Endodermal cell (in vitro differentiated cells): Measurements from ENCODE around the gene FGFRL1. TPM values are rescaled to one million over a fixed set of nuclear protein-coding genes. Genes with fewer than 3 reads are reported as not detected.

ENCODE experiments used
- DNase-seq: peaks from one replicate; pipeline ENCODE4 v3.0.0-alpha.2; 2017
- H3K27ac ChIP-seq: 2 replicates; pipeline ENCODE4 v1.5.1; 2013; ENCODE audit warnings: mild to moderate bottlenecking, low read depth, low read length, moderate library complexity
- H3K27me3 ChIP-seq: 2 replicates; pipeline ENCODE4 v1.6.1; 2013; ENCODE audit warnings: mild to moderate bottlenecking, low read length, moderate library complexity; ENCODE audit not compliant: insufficient read depth, control insufficient read depth, poor library complexity, severe bottlenecking
- H3K36me3 ChIP-seq: 2 replicates; pipeline ENCODE4 v1.7.0; 2013; ENCODE audit warnings: mild to moderate bottlenecking, low read length, moderate library complexity; ENCODE audit not compliant: control insufficient read depth, insufficient read depth
- H3K4me1 ChIP-seq: one replicate; pipeline ENCODE4 v1.7.0; 2013; ENCODE audit warnings: low read length; ENCODE audit not compliant: control insufficient read depth, insufficient read depth
- H3K4me3 ChIP-seq: 2 replicates; pipeline ENCODE4 v1.5.1; 2013; ENCODE audit warnings: mild to moderate bottlenecking, low read length, moderate library complexity
- H3K9ac ChIP-seq: 2 replicates; pipeline ENCODE4 v1.6.1; 2013; ENCODE audit warnings: mild to moderate bottlenecking, low read length, moderate library complexity; ENCODE audit not compliant: poor library complexity, severe bottlenecking; ENCODE audit errors: extremely low read depth
- H3K9me3 ChIP-seq: 2 replicates; pipeline ENCODE4 v1.6.1; 2013; ENCODE audit warnings: mild to moderate bottlenecking, low read length, moderate library complexity; ENCODE audit not compliant: control insufficient read depth
- H3K27ac Mint-ChIP-seq: 2 replicates; pipeline ENCODE4 v1.8.0; 2020; ENCODE audit warnings: mixed read lengths
- H3K27me3 Mint-ChIP-seq: 2 replicates; pipeline ENCODE4 v1.8.0; 2021; ENCODE audit warnings: mild to moderate bottlenecking, mixed read lengths; ENCODE audit not compliant: insufficient read depth
- H3K36me3 Mint-ChIP-seq: 2 replicates; pipeline ENCODE4 v1.8.0; 2020; ENCODE audit warnings: low read depth, mixed read lengths
- H3K4me1 Mint-ChIP-seq: 2 replicates; pipeline ENCODE4 v1.8.0; 2020; ENCODE audit warnings: mixed read lengths
- H3K4me3 Mint-ChIP-seq: 2 replicates; pipeline ENCODE4 v1.8.0; 2020; ENCODE audit warnings: mild to moderate bottlenecking, moderate library complexity, mixed read lengths
- H3K9me3 Mint-ChIP-seq: 2 replicates; pipeline ENCODE4 v1.8.0; 2020; ENCODE audit warnings: mild to moderate bottlenecking, mixed read lengths
- WGBS, 2 experiments: methylation state at CpG; one replicate each; pipeline versions ENCODE4 v1.1.5 to v1.1.7; 2013; ENCODE audit warnings: missing lambda C conversion rate in 2 of 2, mixed read lengths in 1 of 2; ENCODE audit not compliant: insufficient coverage in 1 of 2, insufficient read length in 1 of 2; 5-methylcytosine and 5-hydroxymethylcytosine counted together
- total RNA-seq, 2 donors: library from RNA; stranded (reverse); fragmentation: NEBNext Ultra II Directional in 1 of 2; extraction: Animal tissue kit (Norgen Biotek cat#: 25700) in 1 of 2; gene quantifications; 2 replicates in 1 of 2; 3 replicates in 1 of 2; pipeline ENCODE4 v1.2.1, GENCODE V29; 2021
- TF ChIP-seq, protein P1 (sequence below): fragments of 200-600 bp; sonication (generic); conservative IDR thresholded peaks from 2 replicates; pipeline ENCODE4 v1.5.0; 2021; ENCODE audit warnings: antibody characterized with exemption, mild to moderate bottlenecking

FGFRL1 gene
- total RNA-seq, 2 donors from 2014 or later = 51.0 to 93.3 TPM

DNA sequence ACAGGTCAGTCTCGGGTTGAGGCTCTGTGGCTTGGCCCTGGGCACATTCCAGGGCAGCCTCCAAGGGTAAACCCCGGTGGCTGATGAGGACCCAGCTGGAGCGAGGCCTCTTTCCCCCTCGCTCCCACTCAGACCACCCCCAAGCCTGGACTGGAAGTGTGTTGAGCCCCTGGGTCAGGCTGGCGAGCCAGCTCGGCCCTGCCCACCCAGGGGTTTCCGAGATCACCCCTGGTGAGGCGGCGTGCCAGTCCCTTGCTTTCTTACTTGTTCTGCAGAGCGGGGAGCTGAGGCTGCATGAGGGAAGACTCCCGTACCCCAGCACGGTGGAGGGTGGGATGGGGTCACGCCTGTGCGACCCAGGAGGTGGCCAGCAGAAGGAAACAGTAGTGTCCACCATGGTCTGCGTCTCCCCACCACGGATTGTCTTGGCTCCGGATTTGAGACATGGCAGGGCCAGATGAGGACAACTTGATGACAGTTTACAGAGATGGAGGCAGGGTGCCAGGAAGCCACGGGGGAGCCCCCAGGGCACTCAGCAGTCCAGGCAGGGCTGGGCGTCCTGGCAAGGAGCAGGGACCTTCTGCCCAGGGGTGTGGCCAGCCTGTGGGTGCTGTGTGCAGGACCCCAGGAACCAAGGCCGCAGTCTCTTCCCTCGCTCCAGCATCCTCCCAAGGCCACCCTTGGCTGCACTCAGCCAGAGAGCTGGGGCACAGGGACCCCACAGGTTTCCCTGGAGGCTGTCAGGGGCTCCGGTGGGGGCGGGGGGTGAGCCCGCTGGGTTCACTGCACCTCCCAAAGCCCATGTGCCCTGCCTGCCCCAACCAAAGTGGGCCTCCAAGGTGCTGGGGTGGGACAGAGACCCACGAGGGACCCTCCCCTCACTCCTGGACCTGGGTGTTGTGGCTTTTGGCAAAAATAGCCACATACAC lies 6.6 kb upstream of the FGFRL1 start:
- Histone ChIP-seq H3K9ac (no peak overlapping the region), H3K4me1 (no peaks in the 10 kb centered on the region), H3K27ac (no peak overlapping the region), H3K4me3 (no peak overlapping the region), H3K9me3 (peaks cover 10% of the 10 kb centered on the region), H3K27me3 (peaks cover 96% of the 10 kb centered on the region), H3K36me3 (no peaks in the 10 kb centered on the region)
- H3K9me3 Mint-ChIP-seq = peaks cover 16% of the 10 kb centered on the region
- TF ChIP-seq, protein P1, sequence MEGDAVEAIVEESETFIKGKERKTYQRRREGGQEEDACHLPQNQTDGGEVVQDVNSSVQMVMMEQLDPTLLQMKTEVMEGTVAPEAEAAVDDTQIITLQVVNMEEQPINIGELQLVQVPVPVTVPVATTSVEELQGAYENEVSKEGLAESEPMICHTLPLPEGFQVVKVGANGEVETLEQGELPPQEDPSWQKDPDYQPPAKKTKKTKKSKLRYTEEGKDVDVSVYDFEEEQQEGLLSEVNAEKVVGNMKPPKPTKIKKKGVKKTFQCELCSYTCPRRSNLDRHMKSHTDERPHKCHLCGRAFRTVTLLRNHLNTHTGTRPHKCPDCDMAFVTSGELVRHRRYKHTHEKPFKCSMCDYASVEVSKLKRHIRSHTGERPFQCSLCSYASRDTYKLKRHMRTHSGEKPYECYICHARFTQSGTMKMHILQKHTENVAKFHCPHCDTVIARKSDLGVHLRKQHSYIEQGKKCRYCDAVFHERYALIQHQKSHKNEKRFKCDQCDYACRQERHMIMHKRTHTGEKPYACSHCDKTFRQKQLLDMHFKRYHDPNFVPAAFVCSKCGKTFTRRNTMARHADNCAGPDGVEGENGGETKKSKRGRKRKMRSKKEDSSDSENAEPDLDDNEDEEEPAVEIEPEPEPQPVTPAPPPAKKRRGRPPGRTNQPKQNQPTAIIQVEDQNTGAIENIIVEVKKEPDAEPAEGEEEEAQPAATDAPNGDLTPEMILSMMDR = no peak
- WGBS, 2 experiments = 87 to 89% methylated on average over 18 to 25 of the region's 25 CpGs
- no peaks in the 10 kb centered on the region for H3K36me3 Mint-ChIP-seq
- no peak overlapping the region for H3K27ac Mint-ChIP-seq
- H3K27me3 Mint-ChIP-seq = peaks cover 82% of the 10 kb centered on the region
- no peak overlapping the region for H3K4me3 Mint-ChIP-seq
- peaks cover 4% of the 10 kb centered on the region for H3K4me1 Mint-ChIP-seq
- DNase-seq = no peak

DNA sequence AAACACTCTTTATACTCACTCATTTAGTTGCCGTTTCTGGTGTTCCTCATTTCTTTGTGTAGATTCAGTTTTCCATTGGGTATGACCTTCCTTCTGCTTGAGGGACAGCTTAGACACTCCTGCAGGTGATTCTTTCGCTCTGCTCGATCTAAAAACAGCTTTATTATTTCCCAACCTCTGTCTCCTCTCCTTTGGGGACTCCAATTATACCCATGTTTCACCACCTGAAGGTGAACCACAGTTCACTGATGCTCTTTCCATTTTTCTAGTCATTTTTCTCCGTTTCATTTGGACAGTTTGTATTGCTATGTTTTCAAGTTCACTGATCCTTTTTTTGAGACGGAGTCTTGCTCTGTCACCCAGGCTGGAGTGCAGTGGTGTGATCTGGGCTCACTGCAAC lies 4.6 kb upstream of the FGFRL1 start:
- H3K9me3 Mint-ChIP-seq = peaks cover 16% of the 10 kb centered on the region
- Histone ChIP-seq H3K36me3 (no peaks in the 10 kb centered on the region), H3K9ac (no peak overlapping the region), H3K4me3 (no peak overlapping the region), H3K27ac (no peak overlapping the region), H3K9me3 (peaks cover 10% of the 10 kb centered on the region), H3K27me3 (peaks cover 89% of the 10 kb centered on the region), H3K4me1 (peaks cover 3% of the 10 kb centered on the region)
- H3K4me1 Mint-ChIP-seq = peaks cover 8% of the 10 kb centered on the region
- H3K27me3 Mint-ChIP-seq = peaks cover 72% of the 10 kb centered on the region
- H3K27ac Mint-ChIP-seq = no peak overlapping the region
- no peak overlapping the region for H3K4me3 Mint-ChIP-seq
- DNase-seq = no peak
- TF ChIP-seq, protein P1 = no peak
- 85 to 90% methylated on average over 5 of the region's 5 CpGs for WGBS, 2 experiments
- no peaks in the 10 kb centered on the region for H3K36me3 Mint-ChIP-seq

DNA sequence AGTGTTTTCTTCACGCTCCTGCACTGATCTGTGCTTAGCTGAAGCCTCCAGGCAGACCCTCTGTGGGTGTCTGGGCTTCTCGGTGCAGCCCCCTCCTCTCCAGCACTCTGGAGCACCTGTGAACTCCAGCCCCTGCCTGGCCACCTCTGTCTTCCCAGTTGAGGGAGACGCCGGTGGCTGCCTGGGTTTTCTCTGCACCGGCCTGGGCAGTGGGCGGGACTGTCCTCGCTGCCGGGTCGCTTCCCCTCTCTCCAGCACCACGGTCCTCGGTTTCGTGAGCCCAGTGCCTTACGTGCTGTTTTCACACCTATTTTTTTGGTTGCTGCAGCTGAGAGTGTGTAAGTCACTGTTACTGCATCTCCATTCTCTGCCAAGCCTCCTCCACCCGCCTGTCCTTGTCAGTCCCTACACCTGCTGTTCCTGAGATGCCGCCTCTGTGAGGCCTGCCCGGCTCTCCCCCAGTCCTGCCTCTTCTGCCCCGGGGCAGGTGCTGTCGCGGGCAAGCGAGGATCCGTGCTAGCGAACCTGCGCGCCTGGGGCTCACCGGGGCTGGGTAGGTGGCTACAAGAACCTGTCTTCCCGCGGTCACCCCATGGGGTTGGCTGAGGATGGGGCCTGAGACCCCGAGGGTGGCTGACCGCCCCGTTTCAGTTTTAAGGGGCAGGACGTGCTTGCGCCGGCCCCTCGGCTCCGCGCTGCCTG lies 2.4 kb upstream of the FGFRL1 start:
- no peak overlapping the region for H3K27ac ChIP-seq
- H3K4me1 ChIP-seq = peaks cover 3% of the 10 kb centered on the region
- Mint-ChIP-seq H3K4me3 (peak overlapping the region; percentile 47), H3K9me3 (peaks cover 16% of the 10 kb centered on the region), H3K27ac (no peak overlapping the region), H3K36me3 (peaks cover 5% of the 10 kb centered on the region), H3K27me3 (peaks cover 60% of the 10 kb centered on the region), H3K4me1 (peaks cover 6% of the 10 kb centered on the region)
- H3K4me3 ChIP-seq = peak overlapping the region; percentile 73
- DNase-seq = peak; percentile 79
- peaks cover 4% of the 10 kb centered on the region for H3K36me3 ChIP-seq
- 9 to 12% methylated on average over 23 to 36 of the region's 36 CpGs for WGBS, 2 experiments
- H3K9me3 ChIP-seq = peaks cover 10% of the 10 kb centered on the region
- TF ChIP-seq, protein P1 = no peak
- H3K27me3 ChIP-seq = peaks cover 68% of the 10 kb centered on the region
- no peak overlapping the region for H3K9ac ChIP-seq
